ENCODE results near the gene AKT3. TPM values are rescaled to one million over a fixed set of nuclear protein-coding genes. Genes with fewer than 3 reads are reported as not detected.
A peak's percentile ranks its signal among the peaks of the same experiment; 100 is the strongest.

The AKT3 gene
- total and polyA plus RNA-seq, 4 donors: 7.1 to 53.1 (median 23.8) TPM

- peaks cover 0 to 9% (median 4%) of the 10 kb centered on the region in 5 donors for H3K4me1 ChIP-seq (ENCODE audit: control insufficient read depth in 5 of 5, insufficient read depth in 5 of 5, low read length in 5 of 5)
- H3K27ac ChIP-seq (ENCODE audit: low read depth in 1 of 2, low read length in 1 of 2): no peak overlapping the region
- no peaks in the 10 kb centered on the region for H3K27me3 ChIP-seq (ENCODE audit: control insufficient read depth in 3 of 3, insufficient read depth in 3 of 3, low read length in 2 of 3)
- no peak for TF ChIP-seq CTCF (IDR thresholded peaks at IDR 0.05; ENCODE audit: control extremely low read depth, extremely low read depth)
- peaks cover 0 to 2% (median 0%) of the 10 kb centered on the region in 4 donors for H3K9me3 ChIP-seq (ENCODE audit: control insufficient read depth in 4 of 4, insufficient read depth in 3 of 4, low read length in 3 of 4)
- no peak overlapping the region for H3K4me3 ChIP-seq
- ATAC-seq (ENCODE audit: insufficient read depth, low FRiP score): no peak
- H3K36me3 ChIP-seq (ENCODE audit: control insufficient read depth in 4 of 4, insufficient read depth in 4 of 4, low read length in 4 of 4): peaks cover 0 to 6% (median 2%) of the 10 kb centered on the region in 4 donors
- DNase-seq: no peak
- no peak overlapping the region for H3K9ac ChIP-seq (ENCODE audit: insufficient read depth in 1 of 2, low read length in 2 of 2)
Observed at GRCh38 chr1:243441601-243442000, 408.4 kb downstream of the AKT3 start.

GRCh38 chr1:243440406-243440805 lies 409.6 kb downstream of the AKT3 start:
- no peaks in the 10 kb centered on the region for H3K27me3 ChIP-seq (ENCODE audit: control insufficient read depth in 3 of 3, insufficient read depth in 3 of 3, low read length in 2 of 3)
- TF ChIP-seq CTCF (IDR thresholded peaks at IDR 0.05; ENCODE audit: control extremely low read depth, extremely low read depth): no peak
- H3K9me3 ChIP-seq (ENCODE audit: control insufficient read depth in 4 of 4, insufficient read depth in 3 of 4, low read length in 3 of 4): no peaks in the 10 kb centered on the region
- peak in 1 of 3 donors; percentile 12 for DNase-seq
- 76 to 85% methylated on average over 2 of the region's 2 CpGs for WGBS, 2 donors
- H3K36me3 ChIP-seq (ENCODE audit: control insufficient read depth in 4 of 4, insufficient read depth in 4 of 4, low read length in 4 of 4): peaks cover 0 to 4% (median 2%) of the 10 kb centered on the region in 4 donors
- H3K4me3 ChIP-seq: no peak overlapping the region
- no peak overlapping the region for H3K27ac ChIP-seq (ENCODE audit: low read depth in 1 of 2, low read length in 1 of 2)
- peaks cover 0 to 9% (median 4%) of the 10 kb centered on the region in 5 donors for H3K4me1 ChIP-seq (ENCODE audit: control insufficient read depth in 5 of 5, insufficient read depth in 5 of 5, low read length in 5 of 5)
- H3K9ac ChIP-seq (ENCODE audit: insufficient read depth in 1 of 2, low read length in 2 of 2): no peak overlapping the region
- ATAC-seq (ENCODE audit: insufficient read depth, low FRiP score): no peak

- no peaks in the 10 kb centered on the region for H3K9me3 ChIP-seq (ENCODE audit: control insufficient read depth in 4 of 4, insufficient read depth in 3 of 4, low read length in 3 of 4)
- no peak overlapping the region for H3K4me3 ChIP-seq
- WGBS, 2 donors: 91 to 97% methylated on average over 2 of the region's 2 CpGs
- no peaks in the 10 kb centered on the region for H3K27me3 ChIP-seq (ENCODE audit: control insufficient read depth in 3 of 3, insufficient read depth in 3 of 3, low read length in 2 of 3)
- H3K9ac ChIP-seq (ENCODE audit: insufficient read depth in 1 of 2, low read length in 2 of 2): no peak overlapping the region
- DNase-seq: no peak
- H3K4me1 ChIP-seq (ENCODE audit: control insufficient read depth in 5 of 5, insufficient read depth in 5 of 5, low read length in 5 of 5): peaks cover 0 to 9% (median 7%) of the 10 kb centered on the region in 5 donors
- TF ChIP-seq CTCF (IDR thresholded peaks at IDR 0.05; ENCODE audit: control extremely low read depth, extremely low read depth): no peak
- no peak overlapping the region for H3K27ac ChIP-seq (ENCODE audit: low read depth in 1 of 2, low read length in 1 of 2)
- ATAC-seq (ENCODE audit: insufficient read depth, low FRiP score): no peak
- H3K36me3 ChIP-seq (ENCODE audit: control insufficient read depth in 4 of 4, insufficient read depth in 4 of 4, low read length in 4 of 4): peaks cover 0 to 4% (median 2%) of the 10 kb centered on the region in 4 donors
Observed at GRCh38 chr1:243438815-243439214, 411.2 kb downstream of the AKT3 start.

Other genes starting within 250 kb of the AKT3 start
- gene ZBTB18, start 201.0 kb upstream of the AKT3 start, total RNA-seq: 10 to 100 TPM; 21.0 to 21.3 TPM
- gene ZBTB18, start 201.0 kb upstream of the AKT3 start, polyA plus RNA-seq: 10 to 100 TPM in 1 of 2 donors, 1 to 10 TPM in 1; 8.9 to 15.8 TPM